Mesendoderm (in vitro differentiated cells): Measurements from ENCODE around the gene NARS2. TPM values are rescaled to one million over a fixed set of nuclear protein-coding genes. Genes with fewer than 3 reads are reported as not detected.

ENCODE experiments used
- DNase-seq: peaks from one replicate; pipeline ENCODE4 v3.0.0; 2013
- H2AK5ac ChIP-seq: 2 replicates; pipeline ENCODE4 v1.6.1; 2013; ENCODE audit warnings: low read length, inconsistent platforms
- H2BK120ac ChIP-seq: 2 replicates; pipeline ENCODE4 v1.6.1; 2013; ENCODE audit warnings: low read depth, mild to moderate bottlenecking, low read length, moderate library complexity, mixed read lengths
- H2BK15ac ChIP-seq: replicated peaks from 2 replicates; pipeline ENCODE4 v1.6.1; 2013; ENCODE audit warnings: low read depth, mild to moderate bottlenecking, moderate library complexity
- H2BK5ac ChIP-seq: 2 replicates; pipeline ENCODE4 v1.6.1; 2013; ENCODE audit warnings: low read length, inconsistent platforms
- H3K18ac ChIP-seq: 2 replicates; pipeline ENCODE4 v1.6.1; 2013; ENCODE audit warnings: mild to moderate bottlenecking, low read length, mixed read lengths
- H3K23ac ChIP-seq: one replicate; pipeline ENCODE4 v1.6.1; 2013; ENCODE audit warnings: low read length
- H3K27ac ChIP-seq: 2 replicates; pipeline ENCODE4 v1.5.1; 2013; ENCODE audit warnings: low read depth, mild to moderate bottlenecking, inconsistent platforms, low read length, moderate library complexity
- H3K27me3 ChIP-seq: 2 replicates; pipeline ENCODE4 v1.6.1; 2013; ENCODE audit warnings: low read length, control low read depth, mild to moderate bottlenecking, inconsistent platforms; ENCODE audit not compliant: insufficient read depth, poor library complexity
- H3K36me3 ChIP-seq: 2 replicates; pipeline ENCODE4 v1.6.1; 2013; ENCODE audit warnings: low read length, inconsistent platforms; ENCODE audit not compliant: control insufficient read depth, insufficient read depth
- H3K4ac ChIP-seq: one replicate; pipeline ENCODE4 v1.6.1; 2013; ENCODE audit warnings: low read depth, mild to moderate bottlenecking, low read length, moderate library complexity
- H3K4me1 ChIP-seq: 2 replicates; pipeline ENCODE4 v1.6.1; 2013; ENCODE audit warnings: low read depth, low read length, inconsistent platforms; ENCODE audit not compliant: control insufficient read depth
- H3K4me2 ChIP-seq: 2 replicates; pipeline ENCODE4 v1.6.1; 2013; ENCODE audit warnings: low read length
- H3K4me3 ChIP-seq: 2 replicates; pipeline ENCODE4 v1.5.1; 2013; ENCODE audit warnings: mild to moderate bottlenecking, low read length
- H3K56ac ChIP-seq: one replicate; pipeline ENCODE4 v1.6.1; 2013; ENCODE audit warnings: low read length
- H3K79me1 ChIP-seq: 2 replicates; pipeline ENCODE4 v1.6.1; 2013; ENCODE audit warnings: low read length, inconsistent platforms
- H3K79me2 ChIP-seq: 2 replicates; pipeline ENCODE4 v1.6.1; 2013; ENCODE audit warnings: mild to moderate bottlenecking, low read length; ENCODE audit not compliant: control insufficient read depth, insufficient read depth
- H3K9ac ChIP-seq: 2 replicates; pipeline ENCODE4 v1.6.1; 2013; ENCODE audit warnings: low read length, inconsistent platforms
- H4K5ac ChIP-seq: one replicate; pipeline ENCODE4 v1.6.1; 2013; ENCODE audit warnings: low read length
- H4K8ac ChIP-seq: one replicate; pipeline ENCODE4 v1.6.1; 2013; ENCODE audit warnings: low read depth, mild to moderate bottlenecking, control low read depth, low read length, moderate library complexity
- WGBS: extraction: QIAGEN DNeasy Blood & Tissue Kit; methylation state at CpG from one replicate; pipeline ENCODE4 v1.1.7; 2013; ENCODE audit warnings: low lambda C conversion rate, missing lambda C conversion rate; ENCODE audit not compliant: insufficient coverage; ENCODE audit errors: extremely low coverage; 5-methylcytosine and 5-hydroxymethylcytosine counted together
- polyA plus RNA-seq, 2 experiments: library from polyadenylated mRNA; stranded (reverse); fragments of 200-250 nt; gene quantifications; one replicate each; pipeline ENCODE4 v1.2.3, GENCODE V29; 2013

The NARS2 gene, protein sequence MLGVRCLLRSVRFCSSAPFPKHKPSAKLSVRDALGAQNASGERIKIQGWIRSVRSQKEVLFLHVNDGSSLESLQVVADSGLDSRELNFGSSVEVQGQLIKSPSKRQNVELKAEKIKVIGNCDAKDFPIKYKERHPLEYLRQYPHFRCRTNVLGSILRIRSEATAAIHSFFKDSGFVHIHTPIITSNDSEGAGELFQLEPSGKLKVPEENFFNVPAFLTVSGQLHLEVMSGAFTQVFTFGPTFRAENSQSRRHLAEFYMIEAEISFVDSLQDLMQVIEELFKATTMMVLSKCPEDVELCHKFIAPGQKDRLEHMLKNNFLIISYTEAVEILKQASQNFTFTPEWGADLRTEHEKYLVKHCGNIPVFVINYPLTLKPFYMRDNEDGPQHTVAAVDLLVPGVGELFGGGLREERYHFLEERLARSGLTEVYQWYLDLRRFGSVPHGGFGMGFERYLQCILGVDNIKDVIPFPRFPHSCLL
- polyA plus RNA-seq (2013, experiment 1 of 2): 32.7 TPM
- polyA plus RNA-seq (2013, experiment 2 of 2): 31.4 TPM

DNA sequence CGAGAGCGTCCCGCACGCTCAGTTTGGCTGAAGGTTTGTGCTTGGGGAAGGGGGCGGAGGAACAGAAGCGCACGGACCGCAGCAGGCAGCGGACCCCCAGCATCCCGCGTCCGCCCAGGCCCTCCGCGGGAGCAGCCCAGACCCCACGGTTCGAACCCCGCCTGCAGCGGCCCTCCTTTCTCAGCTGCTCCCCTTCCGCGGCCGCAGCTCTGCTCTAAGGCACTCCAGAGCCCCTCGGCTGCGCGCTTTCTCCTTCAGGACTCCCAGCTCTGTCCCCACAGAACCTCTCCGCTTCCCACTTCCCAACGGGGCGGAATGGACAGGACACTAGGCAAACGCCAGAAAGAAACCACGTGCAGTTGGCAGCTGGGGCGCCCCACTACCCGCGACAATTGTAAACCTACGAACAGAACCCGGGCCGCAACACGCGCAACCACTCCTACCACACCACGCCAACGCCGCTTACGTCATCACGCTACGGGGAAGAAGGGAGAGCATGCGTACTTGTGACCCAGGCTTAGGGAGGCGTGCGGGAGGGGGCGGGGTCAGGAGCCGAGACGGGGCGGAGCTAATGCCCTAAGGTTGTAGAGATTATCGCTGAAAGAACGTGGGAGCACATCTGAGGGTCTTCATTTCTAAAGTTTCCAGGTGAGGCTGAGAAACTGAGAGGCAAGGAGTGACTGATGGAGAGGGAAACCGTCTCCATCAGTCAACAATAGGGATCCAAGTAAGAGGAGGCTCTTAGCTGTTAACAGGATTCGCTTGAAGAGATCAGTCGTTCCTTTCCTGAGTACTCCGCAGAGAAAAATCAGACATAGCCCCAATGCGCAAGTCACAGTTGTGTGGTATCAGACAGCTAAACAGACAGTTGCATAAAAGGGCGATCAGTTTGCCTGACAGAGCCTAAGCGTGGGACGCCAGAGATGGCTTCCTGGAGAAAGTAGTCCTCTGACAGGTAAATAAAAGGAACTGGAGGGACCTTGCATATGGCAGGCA is at the start of gene NARS2:
Gene NARS2 (minus strand): TSS at position 479 of the 996 bp plus-strand sequence. CDS start 376 bp downstream, at position 103.
- no peak within 1 kb of the TSS for H2BK120ac ChIP-seq
- H3K4me3 ChIP-seq: peak within 1 kb of the TSS; percentile 81
- WGBS: no CpG with 5 or more reads among the region's 60 CpGs

DNA sequence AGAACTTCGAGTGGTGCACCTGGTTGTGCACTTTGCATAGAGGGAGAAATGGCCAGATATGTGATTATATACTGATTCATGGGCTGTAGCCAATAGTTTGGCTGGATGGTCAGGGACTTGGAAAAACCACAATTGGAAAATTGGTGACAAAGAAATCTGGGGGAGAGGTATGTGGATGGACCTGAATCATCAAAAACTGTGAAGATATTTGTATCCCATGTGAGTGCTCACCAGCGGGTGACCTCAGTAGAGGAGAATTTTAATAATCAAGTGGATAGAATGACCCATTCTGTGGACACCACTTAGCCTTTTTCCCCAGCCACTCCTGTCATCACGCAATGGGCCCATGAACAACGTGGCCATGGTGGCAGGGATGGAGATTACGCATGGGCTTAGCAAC is 48.0 kb upstream of the NARS2 start:
- WGBS: no CpG with 5 or more reads among the region's 5 CpGs
- Histone ChIP-seq H3K4me3 (no peak overlapping the region), H3K23ac (no peak overlapping the region), H3K56ac (no peak overlapping the region), H3K4ac (no peak overlapping the region), H3K79me1 (no peaks in the 10 kb centered on the region), H3K4me2 (no peak overlapping the region), H3K27me3 (no peaks in the 10 kb centered on the region), H3K79me2 (no peaks in the 10 kb centered on the region), H4K5ac (no peak overlapping the region), H3K4me1 (no peaks in the 10 kb centered on the region), H3K36me3 (no peaks in the 10 kb centered on the region), H4K8ac (no peak overlapping the region), H2BK5ac (no peak overlapping the region), H2AK5ac (no peak overlapping the region), H3K9ac (no peak overlapping the region), H3K27ac (no peak overlapping the region), H3K18ac (no peak overlapping the region), H2BK120ac (no peak overlapping the region), H2BK15ac (no peak overlapping the region)
- DNase-seq: no peak

More for the DNA sequence above, at the start of gene NARS2:
- Histone ChIP-seq H3K27me3 (no peaks in the 10 kb centered on the region), H3K56ac (peak within 1 kb of the TSS; percentile 92), H3K4me2 (peak within 1 kb of the TSS; percentile 97), H4K8ac (no peak within 1 kb of the TSS), H3K36me3 (no peaks in the 10 kb centered on the region), H3K18ac (no peak within 1 kb of the TSS), H3K4me1 (no peaks in the 10 kb centered on the region), H3K27ac (peak within 1 kb of the TSS; percentile 13), H3K4ac (peak within 1 kb of the TSS; percentile 84), H3K9ac (peak within 1 kb of the TSS; percentile 86), H2BK5ac (peak within 1 kb of the TSS; percentile 48), H4K5ac (no peak within 1 kb of the TSS), H3K23ac (no peak within 1 kb of the TSS), H3K79me1 (peaks cover 2% of the 10 kb centered on the region), H2BK15ac (no peak within 1 kb of the TSS), H2AK5ac (no peak within 1 kb of the TSS), H3K79me2 (peaks cover 15% of the 10 kb centered on the region)
- peak; percentile 99 for DNase-seq

DNA sequence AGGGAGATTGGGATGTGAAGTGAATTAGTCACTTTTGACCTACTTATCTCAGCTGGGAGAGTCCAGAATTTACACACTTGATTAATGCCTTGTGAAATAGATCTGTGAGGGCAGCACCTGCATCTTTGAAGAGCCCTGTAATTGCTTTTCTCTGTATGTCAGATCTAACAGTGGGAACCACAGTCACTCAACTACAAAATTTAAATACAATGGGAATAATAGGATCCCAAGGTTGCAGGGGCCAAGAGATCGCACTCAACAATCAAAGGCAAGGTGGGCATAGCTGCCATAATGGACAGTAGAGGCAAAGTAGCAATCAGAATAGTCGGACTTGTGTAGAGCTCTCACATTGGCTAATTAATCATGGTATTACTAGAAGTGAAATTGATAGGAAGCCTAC is 45.5 kb upstream of the NARS2 start:
- H3K79me1 ChIP-seq: no peaks in the 10 kb centered on the region
- no peak overlapping the region for H3K4me3 ChIP-seq
- DNase-seq: no peak
- no peaks in the 10 kb centered on the region for H3K79me2 ChIP-seq
- H3K36me3 ChIP-seq: no peaks in the 10 kb centered on the region
- no peak overlapping the region for H3K4ac ChIP-seq
- H4K5ac ChIP-seq: no peak overlapping the region
- no peak overlapping the region for H3K18ac ChIP-seq
- no peaks in the 10 kb centered on the region for H3K27me3 ChIP-seq
- no peak overlapping the region for H4K8ac ChIP-seq
- no peak overlapping the region for H2BK15ac ChIP-seq
- H2BK5ac ChIP-seq: no peak overlapping the region
- no peak overlapping the region for H3K27ac ChIP-seq
- H2BK120ac ChIP-seq: no peak overlapping the region
- no peak overlapping the region for H3K9ac ChIP-seq
- H3K4me2 ChIP-seq: no peak overlapping the region
- no peak overlapping the region for H3K23ac ChIP-seq
- H2AK5ac ChIP-seq: no peak overlapping the region
- no CpG with 5 or more reads among the region's 2 CpGs for WGBS
- no peak overlapping the region for H3K56ac ChIP-seq
- H3K4me1 ChIP-seq: no peaks in the 10 kb centered on the region

DNA sequence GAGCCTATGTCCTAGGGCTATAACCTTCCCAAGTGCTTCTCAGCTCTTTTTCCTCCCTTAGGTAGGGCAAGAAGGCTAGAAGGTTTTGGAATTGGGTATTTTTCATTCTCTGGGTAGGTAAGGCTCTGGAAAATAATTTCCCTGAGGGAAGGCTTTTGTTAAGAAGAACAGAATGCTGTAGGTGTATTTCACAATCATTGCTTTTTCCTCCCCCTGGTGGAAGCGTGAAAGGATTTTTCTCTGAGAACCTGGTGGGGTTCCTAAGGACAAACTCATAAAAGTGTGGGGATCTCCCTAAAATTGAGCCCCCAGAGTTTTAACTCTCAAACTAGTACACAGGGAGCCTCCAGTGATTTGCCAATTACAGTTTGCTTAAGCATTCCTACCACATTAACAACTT is 41.1 kb upstream of the NARS2 start:
- Histone ChIP-seq H3K79me2 (no peaks in the 10 kb centered on the region), H3K79me1 (no peaks in the 10 kb centered on the region), H3K23ac (no peak overlapping the region), H3K36me3 (no peaks in the 10 kb centered on the region), H2BK5ac (no peak overlapping the region), H3K4ac (no peak overlapping the region), H3K4me3 (no peak overlapping the region), H3K18ac (no peak overlapping the region), H3K27ac (no peak overlapping the region), H3K27me3 (no peaks in the 10 kb centered on the region), H3K4me2 (no peak overlapping the region), H3K9ac (no peak overlapping the region), H2AK5ac (no peak overlapping the region), H3K56ac (no peak overlapping the region), H2BK120ac (no peak overlapping the region), H2BK15ac (no peak overlapping the region), H4K8ac (no peak overlapping the region), H3K4me1 (no peaks in the 10 kb centered on the region), H4K5ac (no peak overlapping the region)
- no peak for DNase-seq
- WGBS: no CpG with 5 or more reads among the region's 1 CpG

DNA sequence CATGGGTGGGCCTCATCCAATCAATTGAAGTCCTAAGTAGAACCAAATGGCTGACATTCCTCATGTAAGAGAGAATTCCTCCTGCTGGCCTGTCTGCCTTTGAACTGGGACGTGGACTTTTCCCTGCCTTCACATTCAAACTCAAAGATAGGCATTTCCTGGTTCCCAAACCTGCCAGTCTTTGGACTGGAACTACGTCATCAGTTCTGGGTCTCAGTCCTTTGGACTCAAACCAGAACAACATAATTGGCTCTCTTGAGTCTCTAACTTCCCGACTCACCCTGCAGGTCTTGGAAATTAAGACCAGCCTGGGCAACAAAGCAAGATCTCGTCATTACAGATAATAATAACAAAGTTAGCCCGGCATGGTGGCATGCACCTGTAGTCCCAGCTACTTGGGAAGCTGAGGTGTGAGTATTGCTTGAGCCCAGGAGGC is 38.7 kb upstream of the NARS2 start:
- H3K4me2 ChIP-seq: no peak overlapping the region
- H2BK120ac ChIP-seq: no peak overlapping the region
- H3K79me1 ChIP-seq: no peaks in the 10 kb centered on the region
- no peak overlapping the region for H4K5ac ChIP-seq
- H2AK5ac ChIP-seq: no peak overlapping the region
- H3K36me3 ChIP-seq: no peaks in the 10 kb centered on the region
- no peak overlapping the region for H3K9ac ChIP-seq
- no peak overlapping the region for H4K8ac ChIP-seq
- peaks cover 1% of the 10 kb centered on the region for H3K4me1 ChIP-seq
- H3K4me3 ChIP-seq: no peak overlapping the region
- WGBS: no CpG with 5 or more reads among the region's 5 CpGs
- H3K79me2 ChIP-seq: no peaks in the 10 kb centered on the region
- no peak overlapping the region for H2BK5ac ChIP-seq
- no peak overlapping the region for H3K56ac ChIP-seq
- H3K27ac ChIP-seq: no peak overlapping the region
- peak; percentile 48 for DNase-seq
- H3K4ac ChIP-seq: no peak overlapping the region
- H3K23ac ChIP-seq: no peak overlapping the region
- no peak overlapping the region for H3K18ac ChIP-seq
- no peak overlapping the region for H2BK15ac ChIP-seq
- H3K27me3 ChIP-seq: no peaks in the 10 kb centered on the region
